ENCODE measurements around the gene C2CD2L.

Gene C2CD2L

DNA sequence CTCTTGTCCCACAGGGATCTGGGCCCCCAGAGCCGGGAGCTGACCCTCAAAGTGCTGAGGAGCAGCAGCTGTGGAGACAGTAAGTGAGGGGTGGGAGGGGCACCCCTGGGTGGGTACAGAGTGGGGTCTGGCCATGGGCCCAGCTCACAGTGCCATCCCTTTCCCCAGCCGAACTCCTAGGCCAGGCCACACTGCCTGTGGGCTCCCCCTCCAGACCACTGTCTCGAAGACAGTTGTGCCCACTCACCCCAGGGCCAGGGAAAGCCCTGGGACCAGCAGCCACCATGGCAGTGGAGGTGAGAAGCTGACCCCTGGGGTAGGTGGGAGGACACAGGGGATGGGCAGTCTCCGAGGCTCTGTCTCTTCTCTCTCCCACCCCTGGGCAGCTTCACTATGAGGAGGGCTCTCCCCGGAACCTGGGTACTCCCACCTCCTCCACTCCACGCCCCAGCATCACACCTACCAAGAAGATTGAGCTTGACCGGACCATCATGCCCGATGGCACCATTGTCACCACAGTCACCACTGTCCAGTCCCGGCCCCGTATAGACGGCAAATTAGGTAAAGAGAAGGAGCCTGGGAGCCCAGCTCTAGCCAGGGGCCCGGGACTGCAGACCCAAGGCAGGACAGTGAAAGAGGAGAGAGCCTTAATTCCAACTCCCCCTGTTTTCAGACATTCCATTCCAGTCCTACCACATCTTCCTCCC is 5.3 kb downstream of the C2CD2L start:
- ChIA-PET CTCF (interaction anchor here (1.3 to 2.9 kb wide), 6 partner anchors 10 to 262 kb away, joined by 3 to 10 read pairs (median 5); partner anchors contain the start of gene CBL), POLR2A (interaction anchor here (2.0 kb wide), 1 partner anchor 10 kb away, joined by 5 read pairs; no protein-coding TSS in a partner anchor)
- H3K4me3 ChIP-seq (ENCODE audit: low read depth, low read length): no peak overlapping the region
- no peak for DNase-seq (ENCODE audit: low read depth, low spot score)
- TF ChIP-seq, protein P1, sequence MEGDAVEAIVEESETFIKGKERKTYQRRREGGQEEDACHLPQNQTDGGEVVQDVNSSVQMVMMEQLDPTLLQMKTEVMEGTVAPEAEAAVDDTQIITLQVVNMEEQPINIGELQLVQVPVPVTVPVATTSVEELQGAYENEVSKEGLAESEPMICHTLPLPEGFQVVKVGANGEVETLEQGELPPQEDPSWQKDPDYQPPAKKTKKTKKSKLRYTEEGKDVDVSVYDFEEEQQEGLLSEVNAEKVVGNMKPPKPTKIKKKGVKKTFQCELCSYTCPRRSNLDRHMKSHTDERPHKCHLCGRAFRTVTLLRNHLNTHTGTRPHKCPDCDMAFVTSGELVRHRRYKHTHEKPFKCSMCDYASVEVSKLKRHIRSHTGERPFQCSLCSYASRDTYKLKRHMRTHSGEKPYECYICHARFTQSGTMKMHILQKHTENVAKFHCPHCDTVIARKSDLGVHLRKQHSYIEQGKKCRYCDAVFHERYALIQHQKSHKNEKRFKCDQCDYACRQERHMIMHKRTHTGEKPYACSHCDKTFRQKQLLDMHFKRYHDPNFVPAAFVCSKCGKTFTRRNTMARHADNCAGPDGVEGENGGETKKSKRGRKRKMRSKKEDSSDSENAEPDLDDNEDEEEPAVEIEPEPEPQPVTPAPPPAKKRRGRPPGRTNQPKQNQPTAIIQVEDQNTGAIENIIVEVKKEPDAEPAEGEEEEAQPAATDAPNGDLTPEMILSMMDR (IDR thresholded peaks at IDR 0.05; ENCODE audit: insufficient read depth, low read length, missing control alignments): no peak

DNA sequence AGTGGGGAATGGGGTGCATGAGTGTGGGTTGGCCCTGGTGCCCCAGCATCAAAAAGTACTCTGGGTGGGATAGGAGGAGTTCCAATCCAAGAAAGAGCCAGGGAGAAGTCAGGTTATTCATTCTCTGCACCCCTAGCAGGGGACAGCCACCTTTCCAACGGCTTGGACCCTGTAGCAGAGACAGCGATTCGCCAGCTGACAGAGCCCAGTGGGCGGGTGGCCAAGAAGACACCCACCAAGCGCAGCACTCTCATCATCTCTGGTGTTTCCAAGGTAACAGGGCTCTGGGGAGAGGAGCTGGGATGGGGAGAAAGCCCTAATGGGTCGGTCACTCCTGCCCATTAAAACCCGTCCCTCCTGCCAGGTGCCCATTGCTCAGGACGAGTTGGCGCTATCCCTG is 6.6 kb downstream of the C2CD2L start:
- DNase-seq (ENCODE audit: low read depth, low spot score): no peak
- ChIA-PET CTCF (no interaction called here), POLR2A (interaction anchor here (0.7 to 2.0 kb wide), 2 partner anchors 11 to 19 kb away, joined by 3 to 5 read pairs; no protein-coding TSS in a partner anchor)
- TF ChIP-seq, protein P1 (IDR thresholded peaks at IDR 0.05; ENCODE audit: insufficient read depth, low read length, missing control alignments): no peak
- no peak overlapping the region for H3K4me3 ChIP-seq (ENCODE audit: low read depth, low read length)

DNA sequence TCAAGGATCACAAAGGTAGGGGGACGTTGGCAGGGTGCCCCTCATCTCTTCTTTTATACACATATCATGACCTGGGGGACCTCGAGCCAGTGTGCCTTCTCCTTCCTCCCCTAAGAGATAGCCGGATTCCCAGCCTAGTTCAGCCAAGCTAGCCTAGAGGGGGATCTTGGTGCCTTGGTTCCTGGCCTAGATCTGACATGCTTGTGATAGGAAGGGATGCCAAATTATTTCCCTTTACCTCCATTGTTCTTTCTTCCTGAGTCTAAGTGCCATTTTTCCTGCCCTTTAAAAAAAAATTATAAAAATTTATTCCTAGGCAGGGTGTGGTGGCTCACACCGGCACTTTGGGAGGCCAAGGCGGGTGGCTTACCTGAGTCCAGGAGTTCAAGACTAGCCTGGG is 7.2 kb downstream of the C2CD2L start:
- TF ChIP-seq, protein P1 (IDR thresholded peaks at IDR 0.05; ENCODE audit: insufficient read depth, low read length, missing control alignments): no peak
- DNase-seq (ENCODE audit: low read depth, low spot score): no peak
- H3K4me3 ChIP-seq (ENCODE audit: low read depth, low read length): no peak overlapping the region
- ChIA-PET POLR2A (interaction anchor here (0.7 kb wide), 1 partner anchor 20 kb away, joined by 3 read pairs; no protein-coding TSS in a partner anchor), CTCF (interaction anchor here (1.1 kb wide), 1 partner anchor 92 kb away, joined by 3 read pairs; the partner anchor contains the start of gene CBL)

DNA sequence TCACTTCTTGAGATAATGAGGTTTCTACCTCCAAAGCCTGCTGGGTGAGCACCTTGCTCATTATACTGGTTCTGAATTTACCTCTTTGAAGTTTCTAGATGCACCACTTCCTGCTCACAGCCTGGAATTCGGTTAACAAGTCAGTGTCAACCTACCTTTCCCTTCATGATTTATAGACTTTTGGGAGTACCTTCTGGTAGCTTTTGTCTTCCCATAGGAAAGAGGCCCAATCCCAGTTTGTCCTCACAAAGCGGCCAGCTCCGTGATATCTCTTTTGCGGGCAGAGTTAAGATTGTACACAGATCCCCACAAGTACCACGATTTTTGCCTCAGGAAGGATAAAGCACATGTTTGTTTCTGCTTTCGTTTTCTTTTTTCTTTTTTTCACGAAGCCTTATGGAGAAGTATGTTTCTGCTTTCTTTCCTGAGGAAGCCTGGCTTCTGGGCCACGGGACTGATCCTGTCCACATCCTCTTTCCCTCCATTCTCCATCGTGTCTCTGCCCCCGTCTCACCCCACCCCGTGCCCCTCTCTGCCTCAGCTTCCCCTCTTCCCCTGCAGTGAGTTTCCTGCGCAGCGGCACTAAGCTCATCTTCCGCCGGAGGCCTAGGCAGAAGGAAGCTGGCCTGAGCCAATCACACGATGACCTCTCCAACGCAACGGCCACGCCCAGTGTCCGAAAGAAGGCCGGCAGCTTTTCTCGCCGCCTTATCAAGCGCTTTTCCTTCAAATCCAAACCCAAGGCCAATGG is 8.5 kb downstream of the C2CD2L start:
- H3K4me3 ChIP-seq (ENCODE audit: low read depth, low read length): no peak overlapping the region
- CTCF ChIA-PET: interaction anchor here (1.2 kb wide), 2 partner anchors 207 to 224 kb away, joined by 3 to 4 read pairs; no protein-coding TSS in a partner anchor
- TF ChIP-seq, protein P1 (IDR thresholded peaks at IDR 0.05; ENCODE audit: insufficient read depth, low read length, missing control alignments): no peak
- no peak for DNase-seq (ENCODE audit: low read depth, low spot score)
- POLR2A ChIA-PET: interaction anchor here (0.8 kb wide), 1 partner anchor 9 kb away, joined by 3 read pairs; the partner anchor contains the start of gene C2CD2L

DNA sequence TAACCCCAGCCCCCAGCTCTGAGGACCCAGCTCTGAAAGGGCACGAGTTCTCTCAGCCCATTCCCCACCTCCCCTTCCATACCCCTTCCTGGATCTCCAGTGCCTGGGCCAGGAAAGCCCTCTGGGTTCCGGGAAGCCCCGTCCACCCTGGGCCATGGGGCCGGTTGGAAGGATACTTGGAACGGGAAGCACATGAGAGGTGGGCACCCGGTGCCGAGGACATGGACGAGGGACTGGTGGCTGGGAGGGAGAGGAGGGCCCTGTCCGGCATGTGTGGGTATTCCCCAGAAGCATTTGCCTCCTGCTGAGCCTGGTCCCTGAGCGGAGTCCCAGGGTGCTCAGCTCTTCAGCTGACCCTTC is 9.1 kb downstream of the C2CD2L start:
- ChIA-PET CTCF (interaction anchor here (1.2 kb wide), 2 partner anchors 206 to 224 kb away, joined by 3 to 4 read pairs; no protein-coding TSS in a partner anchor), POLR2A (interaction anchor here (0.8 kb wide), 1 partner anchor 9 kb away, joined by 3 read pairs; the partner anchor contains the start of gene C2CD2L)
- TF ChIP-seq, protein P1 (IDR thresholded peaks at IDR 0.05; ENCODE audit: insufficient read depth, low read length, missing control alignments): no peak
- no peak overlapping the region for H3K4me3 ChIP-seq (ENCODE audit: low read depth, low read length)
- no peak for DNase-seq (ENCODE audit: low read depth, low spot score)

DNA sequence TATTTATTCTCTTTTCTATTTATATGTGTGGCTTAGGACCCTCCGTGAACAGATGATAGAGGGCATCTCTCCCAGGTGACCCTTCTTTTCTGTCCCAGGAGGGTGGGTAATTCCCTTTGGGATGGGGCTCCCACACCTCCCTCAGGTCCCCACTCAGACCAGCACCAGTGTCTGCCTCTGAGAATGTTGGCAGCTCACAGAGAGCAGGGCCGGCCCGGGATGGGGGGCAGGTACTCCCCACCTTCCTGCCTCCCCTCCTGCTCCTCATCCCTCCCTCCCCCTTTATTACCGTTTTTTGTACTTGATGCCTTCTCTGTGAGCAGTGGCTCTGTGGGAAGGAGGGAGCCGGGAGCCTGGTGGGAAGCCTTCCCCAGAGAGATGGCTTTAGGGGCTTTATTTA is 9.5 kb downstream of the C2CD2L start:
- no peak for DNase-seq (ENCODE audit: low read depth, low spot score)
- TF ChIP-seq, protein P1 (IDR thresholded peaks at IDR 0.05; ENCODE audit: insufficient read depth, low read length, missing control alignments): no peak
- H3K4me3 ChIP-seq (ENCODE audit: low read depth, low read length): no peak overlapping the region
- ChIA-PET CTCF (interaction anchor here (1.2 kb wide), 1 partner anchor 223 kb away, joined by 4 read pairs; no protein-coding TSS in a partner anchor), POLR2A (no interaction called here)

Measured in AG04449 (cell line).